ENCODE results near the gene CCDC188.

DNA sequence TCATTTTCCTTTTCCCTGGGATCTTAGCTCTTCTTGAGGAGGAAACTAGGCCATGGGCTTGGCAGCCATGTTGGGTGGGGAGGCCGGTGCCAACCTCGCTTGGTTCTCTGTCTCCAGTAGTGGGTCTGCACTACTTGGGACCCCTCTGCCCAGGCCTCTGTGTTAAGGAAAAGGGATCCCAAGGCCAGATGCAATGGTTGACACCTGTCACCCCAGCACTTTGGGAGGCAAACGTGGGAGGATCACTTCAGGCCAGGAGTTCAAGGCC lies 21.2 kb downstream of the CCDC188 start:
- TF ChIP-seq, protein P1, sequence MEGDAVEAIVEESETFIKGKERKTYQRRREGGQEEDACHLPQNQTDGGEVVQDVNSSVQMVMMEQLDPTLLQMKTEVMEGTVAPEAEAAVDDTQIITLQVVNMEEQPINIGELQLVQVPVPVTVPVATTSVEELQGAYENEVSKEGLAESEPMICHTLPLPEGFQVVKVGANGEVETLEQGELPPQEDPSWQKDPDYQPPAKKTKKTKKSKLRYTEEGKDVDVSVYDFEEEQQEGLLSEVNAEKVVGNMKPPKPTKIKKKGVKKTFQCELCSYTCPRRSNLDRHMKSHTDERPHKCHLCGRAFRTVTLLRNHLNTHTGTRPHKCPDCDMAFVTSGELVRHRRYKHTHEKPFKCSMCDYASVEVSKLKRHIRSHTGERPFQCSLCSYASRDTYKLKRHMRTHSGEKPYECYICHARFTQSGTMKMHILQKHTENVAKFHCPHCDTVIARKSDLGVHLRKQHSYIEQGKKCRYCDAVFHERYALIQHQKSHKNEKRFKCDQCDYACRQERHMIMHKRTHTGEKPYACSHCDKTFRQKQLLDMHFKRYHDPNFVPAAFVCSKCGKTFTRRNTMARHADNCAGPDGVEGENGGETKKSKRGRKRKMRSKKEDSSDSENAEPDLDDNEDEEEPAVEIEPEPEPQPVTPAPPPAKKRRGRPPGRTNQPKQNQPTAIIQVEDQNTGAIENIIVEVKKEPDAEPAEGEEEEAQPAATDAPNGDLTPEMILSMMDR (IDR thresholded peaks at IDR 0.05) = no peak
- TF ChIP-seq NR3C1 (CRISPR knock-in tag; conservative IDR thresholded peaks at IDR 0.05; ENCODE audit: low read depth) (no peak), RELA (CRISPR knock-in tag; IDR thresholded peaks at IDR 0.05; ENCODE audit: borderline replicate concordance) (no peak), FOXP1 (CRISPR knock-in tag; IDR thresholded peaks at IDR 0.05; ENCODE audit: borderline replicate concordance) (no peak), FOXJ3 (CRISPR knock-in tag; IDR thresholded peaks at IDR 0.05; ENCODE audit: borderline replicate concordance) (no peak), SP1 (CRISPR knock-in tag; conservative IDR thresholded peaks at IDR 0.05) (no peak)
- TF ChIP-seq, protein P2, sequence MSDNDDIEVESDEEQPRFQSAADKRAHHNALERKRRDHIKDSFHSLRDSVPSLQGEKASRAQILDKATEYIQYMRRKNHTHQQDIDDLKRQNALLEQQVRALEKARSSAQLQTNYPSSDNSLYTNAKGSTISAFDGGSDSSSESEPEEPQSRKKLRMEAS (CRISPR knock-in tag; IDR thresholded peaks at IDR 0.05) = no peak
- TF ChIP-seq, protein P3, sequence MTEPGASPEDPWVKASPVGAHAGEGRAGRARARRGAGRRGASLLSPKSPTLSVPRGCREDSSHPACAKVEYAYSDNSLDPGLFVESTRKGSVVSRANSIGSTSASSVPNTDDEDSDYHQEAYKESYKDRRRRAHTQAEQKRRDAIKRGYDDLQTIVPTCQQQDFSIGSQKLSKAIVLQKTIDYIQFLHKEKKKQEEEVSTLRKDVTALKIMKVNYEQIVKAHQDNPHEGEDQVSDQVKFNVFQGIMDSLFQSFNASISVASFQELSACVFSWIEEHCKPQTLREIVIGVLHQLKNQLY (CRISPR knock-in tag; IDR thresholded peaks at IDR 0.05) = no peak
- TF ChIP-seq, protein P4, sequence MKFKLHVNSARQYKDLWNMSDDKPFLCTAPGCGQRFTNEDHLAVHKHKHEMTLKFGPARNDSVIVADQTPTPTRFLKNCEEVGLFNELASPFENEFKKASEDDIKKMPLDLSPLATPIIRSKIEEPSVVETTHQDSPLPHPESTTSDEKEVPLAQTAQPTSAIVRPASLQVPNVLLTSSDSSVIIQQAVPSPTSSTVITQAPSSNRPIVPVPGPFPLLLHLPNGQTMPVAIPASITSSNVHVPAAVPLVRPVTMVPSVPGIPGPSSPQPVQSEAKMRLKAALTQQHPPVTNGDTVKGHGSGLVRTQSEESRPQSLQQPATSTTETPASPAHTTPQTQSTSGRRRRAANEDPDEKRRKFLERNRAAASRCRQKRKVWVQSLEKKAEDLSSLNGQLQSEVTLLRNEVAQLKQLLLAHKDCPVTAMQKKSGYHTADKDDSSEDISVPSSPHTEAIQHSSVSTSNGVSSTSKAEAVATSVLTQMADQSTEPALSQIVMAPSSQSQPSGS (CRISPR knock-in tag; IDR thresholded peaks at IDR 0.05; ENCODE audit: borderline replicate concordance, low read depth) = no peak
- TF ChIP-seq, protein P5, sequence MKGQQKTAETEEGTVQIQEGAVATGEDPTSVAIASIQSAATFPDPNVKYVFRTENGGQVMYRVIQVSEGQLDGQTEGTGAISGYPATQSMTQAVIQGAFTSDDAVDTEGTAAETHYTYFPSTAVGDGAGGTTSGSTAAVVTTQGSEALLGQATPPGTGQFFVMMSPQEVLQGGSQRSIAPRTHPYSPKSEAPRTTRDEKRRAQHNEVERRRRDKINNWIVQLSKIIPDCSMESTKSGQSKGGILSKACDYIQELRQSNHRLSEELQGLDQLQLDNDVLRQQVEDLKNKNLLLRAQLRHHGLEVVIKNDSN (CRISPR knock-in tag; IDR thresholded peaks at IDR 0.05) = no peak

Data from WTC11 (cell line).